Measurements from ENCODE around the gene STK39.

STK39 gene

GRCh38 chr2:168224346-168224745, 23.0 kb downstream of the STK39 start:
- no peak for DNase-seq (ENCODE audit: low read depth)
- no peak overlapping the region for H3K4me3 ChIP-seq (ENCODE audit: low read depth, low read length)
- in situ Hi-C loops (cut with HindIII; ENCODE audit: low sequenced_read_pairs): no loop called here
- TF ChIP-seq CTCF (IDR thresholded peaks at IDR 0.05; ENCODE audit: low read depth, low read length, missing control alignments): no peak

- in situ Hi-C loops (cut with HindIII; ENCODE audit: low sequenced_read_pairs): no loop called here
- TF ChIP-seq CTCF (IDR thresholded peaks at IDR 0.05; ENCODE audit: low read depth, low read length, missing control alignments): no peak
- no peak for DNase-seq (ENCODE audit: low read depth)
- H3K4me3 ChIP-seq (ENCODE audit: low read depth, low read length): no peak overlapping the region
These were observed 25.3 kb downstream of the STK39 start for GRCh38 chr2:168222088-168222487.

- in situ Hi-C loops (cut with HindIII; ENCODE audit: low sequenced_read_pairs): no loop called here
- DNase-seq (ENCODE audit: low read depth): peak; percentile 18
- H3K4me3 ChIP-seq (ENCODE audit: low read depth, low read length): no peak overlapping the region
- TF ChIP-seq CTCF (IDR thresholded peaks at IDR 0.05; ENCODE audit: low read depth, low read length, missing control alignments): no peak
These were observed 26.2 kb downstream of the STK39 start for GRCh38 chr2:168220965-168221819.

- no peak for DNase-seq (ENCODE audit: low read depth)
- no peak overlapping the region for H3K4me3 ChIP-seq (ENCODE audit: low read depth, low read length)
- in situ Hi-C loops (cut with HindIII; ENCODE audit: low sequenced_read_pairs): no loop called here
- no peak for TF ChIP-seq CTCF (IDR thresholded peaks at IDR 0.05; ENCODE audit: low read depth, low read length, missing control alignments)
These were observed 29.5 kb downstream of the STK39 start for GRCh38 chr2:168217920-168218319.

- H3K4me3 ChIP-seq (ENCODE audit: low read depth, low read length): no peak overlapping the region
- in situ Hi-C loops (cut with HindIII; ENCODE audit: low sequenced_read_pairs): no loop called here
- peak; percentile 51 for DNase-seq (ENCODE audit: low read depth)
- TF ChIP-seq CTCF (IDR thresholded peaks at IDR 0.05; ENCODE audit: low read depth, low read length, missing control alignments): no peak
These were observed 30.9 kb downstream of the STK39 start for GRCh38 chr2:168216351-168217005.

- no peak for TF ChIP-seq CTCF (IDR thresholded peaks at IDR 0.05; ENCODE audit: low read depth, low read length, missing control alignments)
- H3K4me3 ChIP-seq (ENCODE audit: low read depth, low read length): no peak overlapping the region
- in situ Hi-C loops (cut with HindIII; ENCODE audit: low sequenced_read_pairs): no loop called here
- DNase-seq (ENCODE audit: low read depth): no peak
These were observed 31.6 kb downstream of the STK39 start for GRCh38 chr2:168215813-168216212.

Measured in astrocyte of the cerebellum (primary cell).